ENCODE data around the gene SERPINA3. TPM values are rescaled to one million over a fixed set of nuclear protein-coding genes. Genes with fewer than 3 reads are reported as not detected.

Gene SERPINA3
- total RNA-seq, 2 donors from 2014 or later = 57.2 to 330 TPM

DNA sequence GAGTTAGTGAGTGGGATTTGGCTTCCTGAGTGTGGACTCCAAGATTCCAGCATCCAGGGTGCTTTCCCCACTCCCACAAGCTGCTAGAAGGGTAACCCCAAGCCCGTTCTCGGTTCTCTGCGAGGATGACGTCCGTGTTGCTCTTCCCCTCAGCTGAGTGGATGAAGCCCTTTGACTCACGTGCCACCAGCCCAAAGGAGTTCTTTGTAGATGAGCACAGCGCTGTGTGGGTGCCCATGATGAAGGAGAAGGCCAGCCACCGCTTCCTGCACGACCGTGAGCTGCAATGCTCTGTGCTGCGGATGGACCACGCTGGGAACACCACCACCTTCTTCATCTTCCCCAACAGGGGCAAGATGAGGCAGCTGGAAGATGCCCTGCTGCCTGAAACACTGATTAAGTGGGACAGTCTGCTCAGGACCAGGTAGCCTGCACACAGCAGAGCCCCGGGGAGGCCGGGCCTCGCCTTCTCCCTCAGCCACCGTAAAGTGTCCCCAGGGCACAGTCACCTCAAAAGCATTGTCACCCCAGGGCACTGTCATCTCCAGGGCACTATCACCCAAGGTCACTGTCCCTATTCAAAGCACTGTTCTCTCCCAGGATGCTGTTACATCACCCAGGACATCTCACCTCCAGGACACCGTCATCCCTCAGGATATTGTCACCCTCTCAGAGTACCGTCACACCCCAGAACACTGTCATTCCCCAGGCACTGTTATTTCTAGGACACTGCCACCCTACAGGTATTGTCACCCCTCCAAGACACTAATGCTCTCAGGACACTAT lies 31.3 kb downstream of the SERPINA3 start:
- no peak overlapping the region for H3K4me3 ChIP-seq
- H3K9me3 ChIP-seq = no peaks in the 10 kb centered on the region
- no peak overlapping the region for H3K27ac ChIP-seq
- TF ChIP-seq, protein P1, sequence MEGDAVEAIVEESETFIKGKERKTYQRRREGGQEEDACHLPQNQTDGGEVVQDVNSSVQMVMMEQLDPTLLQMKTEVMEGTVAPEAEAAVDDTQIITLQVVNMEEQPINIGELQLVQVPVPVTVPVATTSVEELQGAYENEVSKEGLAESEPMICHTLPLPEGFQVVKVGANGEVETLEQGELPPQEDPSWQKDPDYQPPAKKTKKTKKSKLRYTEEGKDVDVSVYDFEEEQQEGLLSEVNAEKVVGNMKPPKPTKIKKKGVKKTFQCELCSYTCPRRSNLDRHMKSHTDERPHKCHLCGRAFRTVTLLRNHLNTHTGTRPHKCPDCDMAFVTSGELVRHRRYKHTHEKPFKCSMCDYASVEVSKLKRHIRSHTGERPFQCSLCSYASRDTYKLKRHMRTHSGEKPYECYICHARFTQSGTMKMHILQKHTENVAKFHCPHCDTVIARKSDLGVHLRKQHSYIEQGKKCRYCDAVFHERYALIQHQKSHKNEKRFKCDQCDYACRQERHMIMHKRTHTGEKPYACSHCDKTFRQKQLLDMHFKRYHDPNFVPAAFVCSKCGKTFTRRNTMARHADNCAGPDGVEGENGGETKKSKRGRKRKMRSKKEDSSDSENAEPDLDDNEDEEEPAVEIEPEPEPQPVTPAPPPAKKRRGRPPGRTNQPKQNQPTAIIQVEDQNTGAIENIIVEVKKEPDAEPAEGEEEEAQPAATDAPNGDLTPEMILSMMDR (IDR thresholded peaks at IDR 0.05) = no peak
- H3K36me3 ChIP-seq = no peaks in the 10 kb centered on the region
- no peaks in the 10 kb centered on the region for H3K27me3 ChIP-seq
- DNase-seq (ENCODE audit: low spot score) = no peak
- no peaks in the 10 kb centered on the region for H3K4me1 ChIP-seq

DNA sequence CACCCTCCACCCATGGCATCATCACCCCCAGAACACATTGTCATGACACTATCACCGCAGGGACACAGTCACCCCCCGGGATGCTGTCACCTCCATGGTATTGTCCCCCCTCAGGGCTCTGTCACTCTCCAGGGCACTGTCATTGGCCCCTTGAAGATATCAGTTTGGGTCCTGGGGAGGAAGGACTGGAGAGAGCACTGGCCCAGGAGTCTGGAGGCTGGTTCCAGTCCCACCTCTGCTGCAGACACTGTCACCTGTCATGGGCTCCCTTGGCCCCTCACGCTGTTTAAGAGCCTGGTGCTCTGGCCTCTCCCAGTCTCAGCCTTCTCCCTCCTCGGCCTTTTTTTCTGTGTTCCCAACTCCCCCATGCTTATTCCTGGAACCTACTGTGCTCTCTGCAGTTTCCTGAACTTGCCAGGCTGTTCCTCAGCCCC lies 31.9 kb downstream of the SERPINA3 start:
- Histone ChIP-seq H3K27ac (no peak overlapping the region), H3K9me3 (peaks cover 0 to 6% of the 10 kb centered on the region in 2 donors), H3K36me3 (no peaks in the 10 kb centered on the region), H3K4me1 (no peaks in the 10 kb centered on the region), H3K27me3 (no peaks in the 10 kb centered on the region), H3K4me3 (no peak overlapping the region)
- TF ChIP-seq, protein P1 (IDR thresholded peaks at IDR 0.05) = no peak
- DNase-seq (ENCODE audit: low spot score) = no peak

DNA sequence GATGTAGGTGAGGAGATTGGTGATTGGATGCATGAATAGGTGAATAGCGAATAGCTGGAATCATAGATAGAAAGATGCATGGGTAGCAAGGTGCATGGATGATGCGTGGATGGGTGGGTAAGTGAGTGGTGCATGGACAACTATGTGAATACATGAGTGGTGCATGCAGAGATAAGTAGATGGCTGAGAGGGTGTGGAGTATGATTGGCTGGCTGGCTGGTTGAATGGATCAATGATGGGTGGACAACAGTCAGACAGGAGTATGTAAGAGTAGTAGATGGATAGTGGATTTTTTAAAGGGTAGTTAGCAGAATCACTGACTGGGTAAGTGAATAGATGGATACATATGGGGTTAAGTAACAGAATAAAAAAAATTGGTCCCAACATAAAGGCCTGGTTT lies 33.9 kb downstream of the SERPINA3 start:
- Histone ChIP-seq H3K36me3 (no peaks in the 10 kb centered on the region), H3K9me3 (peaks cover 0 to 12% of the 10 kb centered on the region in 2 donors), H3K27me3 (no peaks in the 10 kb centered on the region), H3K4me3 (no peak overlapping the region), H3K27ac (no peak overlapping the region), H3K4me1 (no peaks in the 10 kb centered on the region)
- DNase-seq (ENCODE audit: low spot score) = peak; percentile 16
- TF ChIP-seq, protein P1 (IDR thresholded peaks at IDR 0.05) = no peak

DNA sequence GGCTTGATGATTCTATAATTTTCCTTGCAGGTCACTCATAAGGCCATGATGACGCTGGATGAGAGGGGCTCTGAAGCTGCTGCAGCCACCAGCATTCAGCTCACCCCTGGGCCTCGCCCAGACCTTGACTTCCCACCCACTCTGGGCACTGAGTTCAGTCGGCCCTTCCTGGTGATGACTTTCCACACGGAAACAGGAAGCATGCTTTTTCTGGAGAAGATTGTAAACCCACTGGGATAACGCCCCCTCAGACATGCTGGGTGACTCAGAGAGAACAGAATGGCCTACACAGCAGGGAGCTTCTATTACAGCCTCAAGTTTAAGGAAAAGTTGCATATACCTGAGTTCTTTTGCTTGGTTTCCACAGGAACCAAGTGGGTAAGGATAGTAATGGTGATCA lies 34.3 kb downstream of the SERPINA3 start:
- DNase-seq (ENCODE audit: low spot score) = peak; percentile 52
- Histone ChIP-seq H3K4me1 (no peaks in the 10 kb centered on the region), H3K4me3 (no peak overlapping the region), H3K27ac (no peak overlapping the region), H3K36me3 (no peaks in the 10 kb centered on the region), H3K9me3 (peaks cover 0 to 12% of the 10 kb centered on the region in 2 donors), H3K27me3 (no peaks in the 10 kb centered on the region)
- TF ChIP-seq, protein P1 (IDR thresholded peaks at IDR 0.05) = no peak

DNA sequence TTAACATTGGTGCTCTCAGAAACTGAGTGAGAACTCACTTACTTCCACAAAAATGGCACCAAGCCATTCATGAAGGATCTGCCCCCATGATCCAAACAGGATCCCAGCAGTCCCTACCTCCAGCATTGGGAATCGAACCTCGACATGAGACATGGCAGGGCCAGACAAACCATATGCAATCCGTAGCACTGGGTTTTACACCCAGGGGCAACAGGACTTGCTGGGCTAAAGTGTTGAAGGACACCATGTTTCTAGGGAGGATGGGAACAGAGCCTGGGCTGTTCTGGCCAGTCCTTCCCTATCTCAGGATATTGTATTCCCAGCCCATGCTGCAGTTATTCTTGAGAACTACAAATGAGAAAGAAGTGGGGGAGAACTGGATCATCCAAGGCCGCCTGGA lies 36.6 kb downstream of the SERPINA3 start:
- TF ChIP-seq, protein P1 (IDR thresholded peaks at IDR 0.05) = no peak
- Histone ChIP-seq H3K4me3 (no peak overlapping the region), H3K9me3 (peaks cover 0 to 12% of the 10 kb centered on the region in 2 donors), H3K36me3 (no peaks in the 10 kb centered on the region), H3K27ac (no peak overlapping the region), H3K27me3 (no peaks in the 10 kb centered on the region), H3K4me1 (no peaks in the 10 kb centered on the region)
- peak; percentile 21 for DNase-seq (ENCODE audit: low spot score)
